HG03565 (cell line): ENCODE measurements around the gene HIVEP2.

Experiments used
- ATAC-seq: cut with Tn5 transposase; IDR thresholded peaks from one replicate; pipeline ENCODE4 v1.9.1; 2021; ENCODE audit warnings: mild to moderate bottlenecking, moderate library complexity; ENCODE audit not compliant: unreplicated experiment

Gene HIVEP2

GRCh38 chr6:142868917-142869316 lies 76.1 kb downstream of the HIVEP2 start:
- ATAC-seq, result no peak

DNA sequence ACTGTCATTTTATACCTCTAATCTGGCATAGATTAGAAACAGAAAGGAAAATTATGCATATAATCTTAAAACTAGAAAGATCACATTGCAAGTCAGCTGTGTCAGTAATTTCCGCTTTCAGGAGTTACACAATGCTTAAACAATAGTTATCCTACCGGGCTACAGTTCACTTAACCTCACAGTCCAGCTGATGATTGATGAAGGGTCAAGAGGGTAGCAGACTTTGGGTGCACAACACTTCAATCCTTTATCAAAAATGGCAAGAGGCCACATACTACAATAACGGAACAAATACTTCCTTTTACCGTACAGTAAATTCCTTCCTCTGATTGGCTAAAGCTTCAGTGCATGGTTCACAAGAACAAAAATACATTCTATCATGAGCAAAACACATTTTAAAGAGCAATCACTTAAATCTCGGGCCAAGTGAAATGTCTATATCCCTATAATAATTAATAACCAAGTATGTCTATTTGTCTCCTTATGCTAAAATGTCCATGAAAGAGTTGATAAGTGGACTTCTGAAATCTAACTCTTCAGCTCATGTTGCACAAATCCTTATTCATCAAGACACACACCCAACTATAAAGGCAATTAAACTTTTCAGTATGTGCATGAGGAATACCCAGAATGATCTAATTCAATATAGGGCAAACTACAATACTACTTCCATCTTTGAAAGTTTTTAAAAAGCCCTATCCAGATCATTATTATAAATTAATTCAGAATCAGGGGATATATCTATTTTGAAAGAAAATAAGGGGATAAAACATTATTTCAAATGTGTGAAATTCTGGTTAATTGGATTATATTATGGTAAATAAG lies 76.8 kb downstream of the HIVEP2 start:
- ATAC-seq, result no peak

- ATAC-seq, result no peak
Observed at GRCh38 chr6:142867355-142867801, 77.6 kb downstream of the HIVEP2 start.

- ATAC-seq, result no peak
Observed at GRCh38 chr6:142863981-142864380, 81.0 kb downstream of the HIVEP2 start.

- ATAC-seq, result no peak
Observed at GRCh38 chr6:142861711-142862110, 83.3 kb downstream of the HIVEP2 start.

DNA sequence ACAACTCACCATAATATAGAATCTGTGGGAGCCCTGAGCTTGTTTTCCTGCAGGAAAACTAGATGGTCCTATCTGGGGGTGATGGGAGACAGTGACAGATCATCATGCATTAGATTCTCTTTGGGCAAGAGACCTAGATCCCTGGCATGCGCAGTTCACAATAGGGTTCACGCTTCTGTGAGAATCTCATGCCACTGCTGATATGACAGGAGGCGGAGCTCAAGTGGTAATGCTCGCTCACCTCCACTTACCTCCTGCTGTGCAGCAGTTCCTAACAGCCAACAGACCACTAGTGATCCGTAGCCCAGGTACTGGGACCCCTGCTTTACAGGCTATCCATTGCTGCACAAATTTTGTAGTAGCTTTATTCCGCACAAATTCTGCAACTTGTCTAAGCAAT lies 84.5 kb downstream of the HIVEP2 start:
- ATAC-seq, result no peak

- peak; percentile 0 for ATAC-seq
Observed at GRCh38 chr6:142857796-142858555, 87.0 kb downstream of the HIVEP2 start.

GRCh38 chr6:142857233-142857761 lies 87.7 kb downstream of the HIVEP2 start:
- peak; percentile 32 for ATAC-seq

DNA sequence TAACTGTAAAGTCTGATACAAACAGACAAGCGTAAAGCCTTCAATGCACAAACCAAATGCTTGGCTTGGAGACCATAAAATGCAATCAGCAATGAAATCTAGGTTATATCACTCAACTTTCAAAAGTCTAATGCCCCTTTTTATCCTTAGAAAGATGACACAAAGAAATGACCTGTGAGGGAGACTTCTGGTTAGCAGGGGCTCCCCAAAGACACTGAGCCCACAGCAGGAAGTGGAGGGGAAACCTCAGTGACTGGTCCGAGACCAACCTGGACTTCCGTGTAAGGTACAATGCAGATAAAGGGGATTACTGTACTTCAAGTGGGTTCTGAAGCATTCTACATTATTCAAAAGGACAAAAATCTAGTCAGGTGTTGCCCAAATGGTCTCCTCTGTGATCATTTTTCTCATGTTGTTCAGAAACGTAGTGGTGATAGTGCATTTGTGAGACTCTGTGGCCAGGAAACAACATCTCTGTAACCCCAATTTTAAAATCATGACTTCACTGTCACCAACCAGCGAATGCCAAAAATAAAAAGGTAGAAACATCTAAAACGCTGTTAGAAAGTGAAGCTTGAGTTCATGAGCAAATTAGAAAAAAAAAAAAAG lies 88.2 kb downstream of the HIVEP2 start:
- peak; percentile 50 for ATAC-seq

DNA sequence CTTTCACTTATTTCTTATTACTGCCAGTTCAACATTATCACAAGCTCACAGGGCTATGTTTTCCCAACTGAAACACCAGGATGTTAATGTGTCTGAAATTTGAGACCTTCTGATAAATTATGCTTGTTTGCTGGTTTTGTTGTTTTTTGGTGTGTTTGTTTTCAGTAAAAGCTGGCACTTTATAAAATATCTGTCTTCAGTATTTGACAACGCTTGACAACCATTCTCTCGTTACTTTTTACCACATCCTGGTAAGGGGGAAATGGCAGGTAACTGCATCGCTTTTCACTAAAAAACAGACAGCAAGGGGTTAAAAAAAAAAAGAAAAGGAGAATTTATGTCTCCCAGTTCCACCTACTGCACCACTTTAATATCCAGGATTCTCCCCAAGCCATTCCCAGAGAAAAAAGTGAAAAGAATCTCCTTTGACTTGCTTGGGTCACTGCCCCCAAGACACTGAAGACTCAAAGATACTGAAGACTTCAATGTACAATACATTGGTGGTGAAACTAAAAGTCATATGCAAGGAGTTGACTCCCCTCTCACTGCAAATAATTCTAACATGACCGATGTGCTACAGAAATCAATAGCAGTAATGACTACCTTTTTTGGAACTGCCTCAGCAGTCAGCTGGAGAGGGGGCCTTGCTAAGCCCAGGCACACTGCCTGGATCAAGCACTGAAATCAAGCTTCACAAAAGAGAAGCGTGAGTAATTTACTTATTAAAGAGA lies 88.9 kb downstream of the HIVEP2 start:
- peak; percentile 17 for ATAC-seq

GRCh38 chr6:142854589-142855488 lies 90.1 kb downstream of the HIVEP2 start:
- ATAC-seq, result no peak

GRCh38 chr6:142853244-142854180 lies 91.5 kb downstream of the HIVEP2 start:
- ATAC-seq, result no peak

DNA sequence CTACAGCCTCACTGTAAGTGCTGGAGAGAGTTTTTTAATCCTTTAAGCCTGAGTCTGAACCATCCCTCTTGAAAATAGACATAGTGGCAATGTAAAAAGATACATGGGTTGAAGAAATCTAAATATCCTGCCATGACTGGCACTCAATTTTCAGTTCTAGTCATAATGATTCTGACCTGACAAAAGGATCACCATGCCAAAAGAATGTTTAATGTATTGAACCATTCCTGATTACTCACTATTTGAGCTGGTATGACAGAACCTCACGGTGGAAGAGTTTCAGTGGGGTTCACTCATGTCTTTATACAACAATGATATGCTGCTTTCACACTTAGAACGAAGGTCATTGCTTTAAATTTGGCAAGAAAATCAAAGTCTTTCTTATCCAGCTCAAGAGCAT lies 93.4 kb downstream of the HIVEP2 start:
- ATAC-seq, result no peak

DNA sequence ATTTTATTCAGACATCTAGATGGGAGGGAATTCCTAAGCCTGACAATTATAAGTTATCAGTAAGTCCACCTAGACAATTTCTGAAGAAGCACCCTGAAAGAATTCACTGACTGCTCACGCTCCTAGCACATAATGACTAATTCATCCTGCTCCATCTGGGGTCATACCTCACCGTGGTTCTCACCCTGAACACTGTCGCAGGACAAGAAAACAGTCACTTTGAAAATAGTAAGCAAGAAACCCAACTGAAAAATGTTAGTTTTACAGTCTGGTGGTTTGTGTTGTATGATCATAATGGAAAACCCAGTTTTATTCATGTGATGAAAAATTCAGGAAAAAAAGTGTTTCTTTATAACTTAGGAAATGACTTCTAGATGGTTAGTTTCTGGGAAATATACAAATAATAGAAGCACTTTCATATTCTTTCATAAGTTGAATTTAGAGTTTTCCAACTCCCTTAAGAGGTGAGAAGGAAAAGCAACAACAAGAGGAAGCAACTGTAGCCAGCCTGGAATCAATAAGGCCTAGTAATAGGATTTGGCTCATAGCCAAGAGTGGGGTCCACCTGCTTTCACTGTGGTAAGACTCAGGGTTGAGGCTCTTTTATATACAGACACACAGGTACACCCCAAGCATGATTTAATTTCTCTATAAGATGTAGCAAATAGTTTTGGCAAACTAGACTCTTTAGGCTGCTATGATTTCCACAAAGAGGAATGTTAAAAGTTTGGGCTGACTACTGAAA lies 94.1 kb downstream of the HIVEP2 start:
- ATAC-seq, result peak; percentile 52

- no peak for ATAC-seq
Observed at GRCh38 chr6:142848976-142849375, 96.0 kb downstream of the HIVEP2 start.

GRCh38 chr6:142848156-142848555 lies 96.8 kb downstream of the HIVEP2 start:
- ATAC-seq, result no peak

DNA sequence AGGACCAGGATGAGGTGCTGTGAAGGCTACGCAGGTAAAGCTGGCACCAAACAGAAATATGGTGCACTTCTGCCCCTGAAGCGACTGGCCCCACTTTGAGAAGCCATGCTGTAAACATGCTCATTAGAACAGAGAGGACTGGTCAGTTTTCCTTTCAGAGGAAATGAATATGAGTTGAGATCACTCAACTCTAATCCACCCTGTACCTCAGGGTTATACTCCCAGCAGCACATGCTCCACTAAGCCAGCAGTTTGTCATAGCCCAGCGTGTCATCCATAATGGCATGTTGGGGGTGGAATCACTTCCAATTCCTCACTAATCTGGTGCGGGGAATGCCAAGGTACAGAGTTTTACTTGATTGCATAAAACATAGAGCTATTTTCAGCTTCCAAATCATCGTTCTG lies 98.1 kb downstream of the HIVEP2 start:
- ATAC-seq, result no peak

GRCh38 chr6:142846459-142846831 lies 98.5 kb downstream of the HIVEP2 start:
- no peak for ATAC-seq
